Progenitor cell of endocrine pancreas (in vitro differentiated cells): ENCODE measurements around the gene PCARE. TPM values are rescaled to one million over a fixed set of nuclear protein-coding genes. Genes with fewer than 3 reads are reported as not detected.

ENCODE experiments used
- DNase-seq: peaks from one replicate; pipeline ENCODE4 v3.0.0; 2021; ENCODE audit warnings: low spot score; ENCODE audit not compliant: unreplicated experiment
- H3K27ac Mint-ChIP-seq: 2 replicates; pipeline ENCODE4 v1.8.0; 2021; ENCODE audit warnings: mild to moderate bottlenecking, moderate library complexity, mixed read lengths
- H3K27me3 Mint-ChIP-seq: 2 replicates; pipeline ENCODE4 v1.8.0; 2021; ENCODE audit warnings: mixed read lengths
- H3K36me3 Mint-ChIP-seq: 2 replicates; pipeline ENCODE4 v1.8.0; 2022; ENCODE audit warnings: mixed read lengths; ENCODE audit not compliant: insufficient read depth
- H3K4me1 Mint-ChIP-seq: 2 replicates; pipeline ENCODE4 v1.8.0; 2021; ENCODE audit warnings: low read depth, mixed read lengths
- H3K4me3 Mint-ChIP-seq: 2 replicates; pipeline ENCODE4 v1.8.0; 2021; ENCODE audit warnings: low read depth, mild to moderate bottlenecking, moderate library complexity, mixed read lengths
- H3K9me3 Mint-ChIP-seq: 2 replicates; pipeline ENCODE4 v1.8.0; 2021; ENCODE audit warnings: low read depth, mixed read lengths
- total RNA-seq: library from RNA; stranded (reverse); gene quantifications from 2 replicates; pipeline ENCODE4 v1.2.1, GENCODE V29; 2021
- TF ChIP-seq, protein P1 (sequence below): fragments of 200-600 bp; sonication (generic); IDR thresholded peaks from one replicate; pipeline ENCODE4 v1.5.0; 2021; ENCODE audit warnings: antibody characterized with exemption, mild to moderate bottlenecking; ENCODE audit not compliant: unreplicated experiment

PCARE gene
- total RNA-seq, 1 donor from 2014 or later, result not detected

DNA sequence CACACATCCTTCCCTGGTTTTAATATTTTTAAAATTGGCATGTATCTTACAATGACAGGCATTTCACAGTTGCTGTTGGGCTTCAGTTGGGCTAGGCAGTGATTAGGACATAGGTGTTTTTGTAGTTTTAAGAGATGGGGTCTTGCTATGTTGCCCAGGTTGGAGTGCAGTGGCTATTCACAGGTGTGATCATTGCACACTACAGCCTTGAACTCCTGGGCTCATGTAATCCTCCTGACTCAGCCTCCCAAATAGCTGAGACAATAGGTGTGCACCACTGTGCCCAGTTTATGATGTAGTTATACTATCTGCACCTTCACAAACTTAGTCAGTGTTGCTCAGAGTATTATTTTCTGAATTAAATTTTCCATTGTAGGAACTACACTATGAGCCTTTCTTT, 43.3 kb downstream of the PCARE start:
- H3K4me1 Mint-ChIP-seq, result peaks cover 5% of the 10 kb centered on the region
- no peak for DNase-seq
- peaks cover 3% of the 10 kb centered on the region for H3K27me3 Mint-ChIP-seq
- TF ChIP-seq, protein P1, sequence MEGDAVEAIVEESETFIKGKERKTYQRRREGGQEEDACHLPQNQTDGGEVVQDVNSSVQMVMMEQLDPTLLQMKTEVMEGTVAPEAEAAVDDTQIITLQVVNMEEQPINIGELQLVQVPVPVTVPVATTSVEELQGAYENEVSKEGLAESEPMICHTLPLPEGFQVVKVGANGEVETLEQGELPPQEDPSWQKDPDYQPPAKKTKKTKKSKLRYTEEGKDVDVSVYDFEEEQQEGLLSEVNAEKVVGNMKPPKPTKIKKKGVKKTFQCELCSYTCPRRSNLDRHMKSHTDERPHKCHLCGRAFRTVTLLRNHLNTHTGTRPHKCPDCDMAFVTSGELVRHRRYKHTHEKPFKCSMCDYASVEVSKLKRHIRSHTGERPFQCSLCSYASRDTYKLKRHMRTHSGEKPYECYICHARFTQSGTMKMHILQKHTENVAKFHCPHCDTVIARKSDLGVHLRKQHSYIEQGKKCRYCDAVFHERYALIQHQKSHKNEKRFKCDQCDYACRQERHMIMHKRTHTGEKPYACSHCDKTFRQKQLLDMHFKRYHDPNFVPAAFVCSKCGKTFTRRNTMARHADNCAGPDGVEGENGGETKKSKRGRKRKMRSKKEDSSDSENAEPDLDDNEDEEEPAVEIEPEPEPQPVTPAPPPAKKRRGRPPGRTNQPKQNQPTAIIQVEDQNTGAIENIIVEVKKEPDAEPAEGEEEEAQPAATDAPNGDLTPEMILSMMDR, result no peak
- no peak overlapping the region for H3K27ac Mint-ChIP-seq
- H3K4me3 Mint-ChIP-seq, result no peak overlapping the region
- H3K36me3 Mint-ChIP-seq, result no peaks in the 10 kb centered on the region
- no peaks in the 10 kb centered on the region for H3K9me3 Mint-ChIP-seq

- no peak overlapping the region for H3K4me3 Mint-ChIP-seq
- TF ChIP-seq, protein P1, result no peak
- no peak overlapping the region for H3K27ac Mint-ChIP-seq
- no peaks in the 10 kb centered on the region for H3K4me1 Mint-ChIP-seq
- no peak for DNase-seq
- H3K36me3 Mint-ChIP-seq, result no peaks in the 10 kb centered on the region
- H3K9me3 Mint-ChIP-seq, result no peaks in the 10 kb centered on the region
- peaks cover 6% of the 10 kb centered on the region for H3K27me3 Mint-ChIP-seq
Measured at GRCh38 chr2:29025711-29026110, 48.6 kb downstream of the PCARE start.

GRCh38 chr2:29024882-29025430, 49.4 kb downstream of the PCARE start:
- DNase-seq, result no peak
- TF ChIP-seq, protein P1, result no peak
- no peaks in the 10 kb centered on the region for H3K9me3 Mint-ChIP-seq
- no peak overlapping the region for H3K4me3 Mint-ChIP-seq
- no peaks in the 10 kb centered on the region for H3K36me3 Mint-ChIP-seq
- H3K27ac Mint-ChIP-seq, result no peak overlapping the region
- no peaks in the 10 kb centered on the region for H3K4me1 Mint-ChIP-seq
- H3K27me3 Mint-ChIP-seq, result peaks cover 10% of the 10 kb centered on the region

- Mint-ChIP-seq H3K4me3 (no peak overlapping the region), H3K27ac (no peak overlapping the region), H3K27me3 (peaks cover 11% of the 10 kb centered on the region), H3K36me3 (no peaks in the 10 kb centered on the region), H3K4me1 (no peaks in the 10 kb centered on the region), H3K9me3 (no peaks in the 10 kb centered on the region)
- no peak for DNase-seq
- TF ChIP-seq, protein P1, result no peak
Measured at GRCh38 chr2:29023188-29023587, 51.1 kb downstream of the PCARE start.

GRCh38 chr2:29022679-29023078, 51.6 kb downstream of the PCARE start:
- Mint-ChIP-seq H3K4me1 (no peaks in the 10 kb centered on the region), H3K9me3 (no peaks in the 10 kb centered on the region), H3K36me3 (no peaks in the 10 kb centered on the region), H3K27me3 (peaks cover 11% of the 10 kb centered on the region), H3K27ac (no peak overlapping the region), H3K4me3 (no peak overlapping the region)
- no peak for DNase-seq
- TF ChIP-seq, protein P1, result no peak
